Keratinocyte (primary cell): ENCODE data around the gene MMEL1. TPM values are rescaled to one million over a fixed set of nuclear protein-coding genes. Genes with fewer than 3 reads are reported as not detected.

Experiments used
- DNase-seq: peaks from one replicate; pipeline ENCODE4 v3.0.0-alpha.2; 2011; ENCODE audit warnings: low read depth, missing footprints, low spot score
- FAIRE-seq: peaks from 2 replicates; lab custom pipeline; 2011; peaks lifted over from hg19 to GRCh38; lab: Jason Lieb, UNC
- H2AFZ ChIP-seq: 2 replicates; pipeline ENCODE4 v1.6.0; 2012; ENCODE audit warnings: low read length, control low read depth, inconsistent platforms; ENCODE audit not compliant: control insufficient read depth
- H3K27ac ChIP-seq: 2 replicates; pipeline ENCODE4 v1.5.1; 2011; ENCODE audit warnings: low read length; ENCODE audit not compliant: control insufficient read depth, insufficient read depth
- H3K27me3 ChIP-seq: 3 replicates; pipeline ENCODE4 v1.6.0; 2011; ENCODE audit warnings: low read length; ENCODE audit not compliant: control insufficient read depth, insufficient read depth; ENCODE audit errors: extremely low read depth
- H3K36me3 ChIP-seq, 2 experiments: 2 replicates in 1 of 2; 3 replicates in 1 of 2; pipeline ENCODE4 v1.5.1; 2011; ENCODE audit warnings: low read length in 2 of 2, mild to moderate bottlenecking in 1 of 2; ENCODE audit not compliant: control insufficient read depth in 2 of 2, insufficient read depth in 2 of 2; ENCODE audit errors: extremely low read depth in 1 of 2
- H3K4me1 ChIP-seq: 3 replicates; pipeline ENCODE4 v1.5.1; 2011; ENCODE audit warnings: low read length; ENCODE audit not compliant: control insufficient read depth, insufficient read depth; ENCODE audit errors: extremely low read depth
- H3K4me2 ChIP-seq: 3 replicates; pipeline ENCODE4 v1.6.0; 2011; ENCODE audit warnings: low read depth, low read length; ENCODE audit not compliant: control insufficient read depth, insufficient read depth; ENCODE audit errors: extremely low read depth
- H3K4me3 ChIP-seq, 3 experiments: fragments of 200-600 bp in 1 of 3; sonication (generic) in 1 of 3; 2 replicates in 2 of 3; 3 replicates in 1 of 3; pipeline ENCODE4 v1.5.1; 2011 to 2016; ENCODE audit warnings: low read length in 3 of 3, mild to moderate bottlenecking in 3 of 3, control low read depth in 2 of 3, inconsistent platforms in 1 of 3, low read depth in 1 of 3, mixed read lengths in 1 of 3, mixed run types in 1 of 3, moderate library complexity in 1 of 3; ENCODE audit not compliant: control insufficient read depth in 2 of 3, insufficient read depth in 2 of 3; ENCODE audit errors: extremely low read depth in 1 of 3
- H3K79me2 ChIP-seq: 2 replicates; pipeline ENCODE4 v1.6.0; 2012; ENCODE audit warnings: low read length; ENCODE audit not compliant: control insufficient read depth, insufficient read depth
- H3K9ac ChIP-seq: 3 replicates; pipeline ENCODE4 v1.6.0; 2011; ENCODE audit warnings: low read length; ENCODE audit not compliant: control insufficient read depth, insufficient read depth; ENCODE audit errors: extremely low read depth
- H3K9me1 ChIP-seq: 3 replicates; pipeline ENCODE4 v1.6.0; 2011; ENCODE audit warnings: low read length; ENCODE audit not compliant: control insufficient read depth, insufficient read depth; ENCODE audit errors: extremely low read depth
- H3K9me3 ChIP-seq: 2 replicates; pipeline ENCODE4 v1.5.1; 2012; ENCODE audit warnings: low read depth, low read length; ENCODE audit not compliant: control insufficient read depth
- H4K20me1 ChIP-seq: 3 replicates; pipeline ENCODE4 v1.6.0; 2011; ENCODE audit warnings: low read length; ENCODE audit not compliant: control insufficient read depth, insufficient read depth; ENCODE audit errors: extremely low read depth
- EZH2 ChIP-seq: IDR thresholded peaks from one replicate; pipeline ENCODE4 v1.6.1; 2012; ENCODE audit warnings: inconsistent platforms, mild to moderate bottlenecking, low read length, moderate library complexity
- dilution Hi-C: fragments of 300-500 bp; cut with MboI; formaldehyde crosslinking; loops from one replicate; pipeline ENCODE4 v1.7.0; 2020; ENCODE audit warnings: low sequenced_read_pairs; ENCODE audit not compliant: extremely low pct_ligation_motif_present
- polyA plus RNA-seq, 5 experiments: library from polyadenylated mRNA; depleted of rRNA in 3 of 5; stranded (reverse) in 3 of 5; stranded (forward) in 1 of 5; unstranded in 1 of 5; fragments of >200 nt; gene quantifications; 1 replicate in 1 of 5; 2 replicates in 3 of 5; 3 replicates in 1 of 5; pipeline versions ENCODE4 v1.2.1 to v1.2.3, GENCODE V29; 2011 to 2012; ENCODE audit warnings: missing spikeins in 2 of 5, low read depth in 1 of 5, low replicate concordance in 1 of 5
- TF ChIP-seq, protein P1 (sequence below), 3 experiments: IDR thresholded peaks in 1 of 3; conservative IDR thresholded peaks in 1 of 3; optimal IDR thresholded peaks in 1 of 3; 2 replicates in 2 of 3; 3 replicates in 1 of 3; pipeline versions ENCODE3 to v1.5.1; 2011; ENCODE audit warnings: low read length in 3 of 3, mild to moderate bottlenecking in 3 of 3, moderate library complexity in 2 of 3, control low read depth in 1 of 3, inconsistent platforms in 1 of 3; ENCODE audit not compliant: insufficient read depth in 2 of 3; ENCODE audit errors: extremely low read depth in 1 of 3

The MMEL1 gene
- polyA plus RNA-seq, 1 donor (not counting 4 experiments of a cell fraction or from before 2014, with no cell fraction given), result not detected

DNA sequence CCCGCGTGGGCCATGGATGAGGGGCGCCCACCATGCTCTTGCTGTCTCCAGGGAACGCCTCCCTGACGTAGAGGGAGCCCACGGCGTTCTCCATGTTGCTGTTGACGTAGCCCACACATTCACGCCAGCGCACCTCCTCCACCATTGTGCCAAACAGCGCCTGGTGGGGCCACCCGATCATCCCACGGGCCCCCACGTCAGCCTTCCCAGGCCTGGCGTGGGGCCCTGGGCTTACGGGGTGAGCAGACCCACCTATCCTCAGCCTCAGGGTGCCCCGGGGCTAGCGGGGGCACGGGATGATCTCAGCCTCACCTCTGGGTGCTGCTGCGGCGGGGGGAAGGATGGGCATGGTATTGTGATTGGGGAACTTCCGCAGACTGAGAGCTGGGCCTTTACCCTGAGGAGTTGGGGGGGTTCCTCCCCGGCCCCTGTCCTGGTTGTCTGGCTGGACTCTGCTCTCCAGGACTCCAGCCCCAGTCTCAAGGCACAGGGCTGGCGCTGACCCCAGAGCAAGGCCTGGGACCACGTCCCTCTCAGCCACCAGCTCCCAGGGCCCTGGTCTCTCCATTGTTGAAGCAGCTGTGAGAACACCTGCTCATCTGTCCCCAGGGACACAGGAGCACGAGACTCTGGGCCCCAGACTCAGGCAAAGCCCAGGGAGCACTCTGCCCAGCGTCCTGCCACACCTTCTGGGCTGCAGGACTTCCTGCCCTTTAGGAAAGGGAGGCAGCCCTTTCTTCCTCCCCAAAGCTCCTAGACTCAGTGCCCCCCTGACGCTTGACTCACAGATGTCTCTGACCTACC is 36.1 kb downstream of the MMEL1 start:
- DNase-seq (no peak), FAIRE-seq (no peak)
- Histone ChIP-seq H3K9me3 (no peaks in the 10 kb centered on the region), H3K9ac (no peak overlapping the region), H4K20me1 (no peaks in the 10 kb centered on the region), H3K9me1 (no peaks in the 10 kb centered on the region), H3K27me3 (no peaks in the 10 kb centered on the region), H3K4me2 (no peak overlapping the region), H2AFZ (no peak overlapping the region), H3K36me3 (no peaks in the 10 kb centered on the region), H3K79me2 (no peaks in the 10 kb centered on the region), H3K27ac (no peak overlapping the region), H3K4me3 (no peak overlapping the region), H3K4me1 (no peaks in the 10 kb centered on the region)
- dilution Hi-C loops, result no loop called here
- TF ChIP-seq, protein P1, sequence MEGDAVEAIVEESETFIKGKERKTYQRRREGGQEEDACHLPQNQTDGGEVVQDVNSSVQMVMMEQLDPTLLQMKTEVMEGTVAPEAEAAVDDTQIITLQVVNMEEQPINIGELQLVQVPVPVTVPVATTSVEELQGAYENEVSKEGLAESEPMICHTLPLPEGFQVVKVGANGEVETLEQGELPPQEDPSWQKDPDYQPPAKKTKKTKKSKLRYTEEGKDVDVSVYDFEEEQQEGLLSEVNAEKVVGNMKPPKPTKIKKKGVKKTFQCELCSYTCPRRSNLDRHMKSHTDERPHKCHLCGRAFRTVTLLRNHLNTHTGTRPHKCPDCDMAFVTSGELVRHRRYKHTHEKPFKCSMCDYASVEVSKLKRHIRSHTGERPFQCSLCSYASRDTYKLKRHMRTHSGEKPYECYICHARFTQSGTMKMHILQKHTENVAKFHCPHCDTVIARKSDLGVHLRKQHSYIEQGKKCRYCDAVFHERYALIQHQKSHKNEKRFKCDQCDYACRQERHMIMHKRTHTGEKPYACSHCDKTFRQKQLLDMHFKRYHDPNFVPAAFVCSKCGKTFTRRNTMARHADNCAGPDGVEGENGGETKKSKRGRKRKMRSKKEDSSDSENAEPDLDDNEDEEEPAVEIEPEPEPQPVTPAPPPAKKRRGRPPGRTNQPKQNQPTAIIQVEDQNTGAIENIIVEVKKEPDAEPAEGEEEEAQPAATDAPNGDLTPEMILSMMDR (optimal IDR thresholded peaks at IDR 0.05 in 1 of 3, IDR thresholded peaks at IDR 0.05 in 1 of 3, conservative IDR thresholded peaks at IDR 0.05 in 1 of 3; ENCODE audit: extremely low read depth in 1 of 3, insufficient read depth in 2 of 3, low read length in 3 of 3), result no peak
- TF ChIP-seq EZH2, result no peak

DNA sequence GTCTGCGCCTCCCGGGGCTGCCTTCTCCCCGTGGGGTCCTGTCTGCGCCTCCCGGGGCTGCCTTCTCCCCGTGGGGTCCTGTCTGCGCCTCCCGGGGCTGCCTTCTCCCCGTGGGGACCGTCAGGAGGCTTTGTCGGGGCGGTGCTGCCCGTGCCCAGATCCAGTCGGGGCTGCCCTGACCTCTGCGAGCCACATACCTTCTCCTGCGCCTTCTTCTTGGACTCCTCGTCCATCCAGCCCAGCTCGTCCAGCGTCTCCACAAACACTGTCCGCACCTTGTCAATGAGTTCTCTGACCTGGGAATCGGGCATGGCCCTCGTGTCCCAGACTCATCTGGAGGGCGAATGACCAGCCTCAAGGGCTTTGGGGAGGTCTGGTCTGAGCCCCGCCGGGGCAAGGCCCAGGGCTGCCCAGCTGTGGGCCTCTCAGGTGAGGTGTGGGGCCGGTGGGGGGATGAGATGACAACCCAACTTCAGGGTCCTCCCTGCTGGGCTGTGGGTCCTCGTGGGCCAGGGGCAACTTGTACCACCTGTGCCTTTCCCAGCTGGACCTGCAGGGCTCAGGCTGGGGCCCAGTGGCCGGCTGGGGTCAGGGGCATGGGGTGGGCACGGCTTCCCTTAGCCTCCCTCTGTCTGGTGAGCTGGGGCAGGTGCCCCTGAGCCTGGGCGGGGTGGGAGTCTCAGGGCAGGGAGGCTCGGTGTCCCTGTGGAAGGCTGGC is 36.8 kb downstream of the MMEL1 start:
- Histone ChIP-seq H3K4me3 (no peak overlapping the region), H3K79me2 (no peaks in the 10 kb centered on the region), H3K9ac (no peak overlapping the region), H3K9me3 (no peaks in the 10 kb centered on the region), H3K36me3 (no peaks in the 10 kb centered on the region), H3K4me1 (no peaks in the 10 kb centered on the region), H3K27me3 (no peaks in the 10 kb centered on the region), H3K27ac (no peak overlapping the region), H3K9me1 (no peaks in the 10 kb centered on the region), H4K20me1 (no peaks in the 10 kb centered on the region), H2AFZ (no peak overlapping the region), H3K4me2 (no peak overlapping the region)
- TF ChIP-seq, protein P1 (optimal IDR thresholded peaks at IDR 0.05 in 1 of 3, IDR thresholded peaks at IDR 0.05 in 1 of 3, conservative IDR thresholded peaks at IDR 0.05 in 1 of 3; ENCODE audit: extremely low read depth in 1 of 3, insufficient read depth in 2 of 3, low read length in 3 of 3), result no peak
- no peak for TF ChIP-seq EZH2
- DNase-seq, result no peak
- dilution Hi-C loops, result no loop called here
- FAIRE-seq, result no peak
